SK-N-SH (cell line): Measurements from ENCODE around the gene GFPT2. TPM values are rescaled to one million over a fixed set of nuclear protein-coding genes. Genes with fewer than 3 reads are reported as not detected.
A peak's percentile ranks its signal among the peaks of the same experiment; 100 is the strongest.

Experiments used
- CTCF ChIA-PET: fragments of 300-600, 350-600 bp; formaldehyde crosslinking; extraction: SDS; loops from one replicate; lab custom pipeline; 2021; lab: Yijun Ruan, JAX
- POLR2A ChIA-PET: fragments of 350-600 bp; sonication (Branson Sonifier 250); formaldehyde crosslinking; extraction: SDS; loops from one replicate; lab custom pipeline; 2020; ENCODE audit warnings: antibody characterized with exemption, inconsistent platforms; lab: Yijun Ruan, JAX
- DNase-seq: peaks from one replicate; pipeline ENCODE4 v3.0.0; 2012
- H2AFZ ChIP-seq: fragments of 200-600 bp; sonication (generic); 2 replicates; pipeline ENCODE4 v1.8.1; 2016; ENCODE audit warnings: antibody characterized with exemption, mild to moderate bottlenecking, low read depth
- H3F3A ChIP-seq: fragments of 200-600 bp; sonication (generic); replicated peaks from 2 replicates; pipeline ENCODE3; 2016; ENCODE audit warnings: antibody characterized with exemption, mild to moderate bottlenecking; ENCODE audit not compliant: insufficient read depth
- H3K27ac ChIP-seq, 2 experiments: fragments of 200-500 bp in 1 of 2; fragments of 200-600 bp in 1 of 2; sonication (Bioruptor generic) in 1 of 2; sonication (generic), shearing (Covaris generic) in 1 of 2; 2 replicates each; pipeline versions ENCODE4 v1.5.1 to v1.6.1; 2014 to 2016; ENCODE audit warnings: low read depth in 2 of 2, inconsistent platforms in 1 of 2, low read length in 1 of 2, mild to moderate bottlenecking in 1 of 2, mixed read lengths in 1 of 2
- H3K27me3 ChIP-seq: fragments of 200-600 bp; sonication (generic), shearing (Covaris generic); 2 replicates; pipeline ENCODE4 v1.6.1; 2016; ENCODE audit warnings: mixed run types; ENCODE audit not compliant: insufficient read depth
- H3K36me3 ChIP-seq, 2 experiments: fragments of 200-500 bp in 1 of 2; fragments of 200-600 bp in 1 of 2; sonication (Bioruptor generic) in 1 of 2; sonication (generic) in 1 of 2; replicated peaks in 1 of 2; 2 replicates each; pipeline versions ENCODE3 to v1.5.1; 2014 to 2016; ENCODE audit warnings: low read length in 1 of 2, mild to moderate bottlenecking in 1 of 2; ENCODE audit not compliant: insufficient read depth in 2 of 2, control insufficient read depth in 1 of 2
- H3K4me1 ChIP-seq, 2 experiments: fragments of 200-500 bp in 1 of 2; fragments of 200-600 bp in 1 of 2; sonication (Bioruptor generic) in 1 of 2; sonication (generic), shearing (Covaris generic) in 1 of 2; 2 replicates each; pipeline versions ENCODE4 v1.5.1 to v1.6.1; 2014 to 2016; ENCODE audit warnings: low read depth in 1 of 2, low read length in 1 of 2, mixed run types in 1 of 2; ENCODE audit not compliant: insufficient read depth in 2 of 2, control insufficient read depth in 1 of 2
- H3K4me2 ChIP-seq: fragments of 200-600 bp; sonication (generic), shearing (Covaris generic); 2 replicates; pipeline ENCODE4 v1.6.1; 2017; ENCODE audit warnings: mixed run types
- H3K4me3 ChIP-seq, 2 experiments: fragments of 200-500 bp in 1 of 2; fragments of 200-600 bp in 1 of 2; sonication (Bioruptor generic) in 1 of 2; sonication (generic), shearing (Covaris generic) in 1 of 2; 2 replicates each; pipeline versions ENCODE4 v1.5.1 to v1.8.1; 2014 to 2016; ENCODE audit warnings: low read depth in 2 of 2, inconsistent platforms in 1 of 2, low read length in 1 of 2, mild to moderate bottlenecking in 1 of 2, mixed read lengths in 1 of 2, moderate library complexity in 1 of 2
- H3K79me2 ChIP-seq: fragments of 200-600 bp; sonication (generic); 2 replicates; pipeline ENCODE4 v1.8.1; 2017; ENCODE audit warnings: mild to moderate bottlenecking; ENCODE audit not compliant: insufficient read depth
- H3K9ac ChIP-seq: fragments of 200-600 bp; sonication (generic); 2 replicates; pipeline ENCODE4 v1.6.1; 2017; ENCODE audit warnings: mixed run types
- H3K9me2 ChIP-seq: fragments of 200-600 bp; sonication (generic); 2 replicates; pipeline ENCODE4 v1.6.1; 2017; ENCODE audit warnings: mixed run types
- H3K9me3 ChIP-seq: fragments of 200-600 bp; sonication (generic); 2 replicates; pipeline ENCODE4 v1.6.1; 2017; ENCODE audit warnings: mixed run types, mild to moderate bottlenecking, moderate library complexity
- H4K20me1 ChIP-seq: fragments of 200-600 bp; sonication (generic); 2 replicates; pipeline ENCODE4 v1.6.1; 2017; ENCODE audit warnings: mild to moderate bottlenecking, mixed run types; ENCODE audit not compliant: insufficient read depth
- CHD2 ChIP-seq: fragments of 150-350 bp; IDR thresholded peaks from 2 replicates; pipeline ENCODE4 v1.6.1; 2018; ENCODE audit warnings: low read length; ENCODE audit not compliant: partially characterized antibody
- CTCF ChIP-seq: fragments of 200-600 bp; sonication (generic); IDR thresholded peaks from 2 replicates; pipeline ENCODE4 v1.6.1; 2017; ENCODE audit warnings: antibody characterized with exemption, mild to moderate bottlenecking, moderate library complexity
- ELF1 ChIP-seq: IDR thresholded peaks from 2 replicates; pipeline ENCODE4 v1.4.0; 2012
- FOXM1 ChIP-seq: IDR thresholded peaks from 2 replicates; pipeline ENCODE4 v1.4.0; 2012; ENCODE audit warnings: low read depth, mild to moderate bottlenecking
- GABPA ChIP-seq: IDR thresholded peaks from 2 replicates; pipeline ENCODE4 v1.4.0; 2012; ENCODE audit warnings: low read depth, mild to moderate bottlenecking
- IRF3 ChIP-seq: fragments of 150-350 bp; IDR thresholded peaks from 2 replicates; pipeline ENCODE4 v1.6.1; 2016; ENCODE audit warnings: mild to moderate bottlenecking, low read depth, low read length
- JUND ChIP-seq: IDR thresholded peaks from 2 replicates; pipeline ENCODE4 v1.4.0; 2012
- MAX ChIP-seq: IDR thresholded peaks from 2 replicates; pipeline ENCODE4 v1.4.0; 2012; ENCODE audit warnings: low read depth
- POLR2AphosphoS5 ChIP-seq: IDR thresholded peaks from 2 replicates; pipeline ENCODE4 v1.6.1; 2012; ENCODE audit warnings: low read depth, low read length
- REST ChIP-seq: IDR thresholded peaks from 2 replicates; pipeline ENCODE4 v1.6.1; 2012; ENCODE audit warnings: mild to moderate bottlenecking, low read depth, low read length, moderate library complexity
- RFX5 ChIP-seq: IDR thresholded peaks from 2 replicates; pipeline ENCODE4 v1.6.1; 2012; ENCODE audit warnings: mild to moderate bottlenecking, improper control_type of control experiment, low read length
- SMC3 ChIP-seq: IDR thresholded peaks from 2 replicates; pipeline ENCODE4 v1.6.1; 2012; ENCODE audit warnings: low read depth, low read length, improper control_type of control experiment
- TAF1 ChIP-seq: IDR thresholded peaks from 2 replicates; pipeline ENCODE4 v1.6.1; 2012; ENCODE audit warnings: low read depth, mild to moderate bottlenecking, low read length, moderate library complexity, borderline replicate concordance
- USF2 ChIP-seq: fragments of 150-350 bp; IDR thresholded peaks from 2 replicates; pipeline ENCODE4 v1.6.1; 2017; ENCODE audit warnings: antibody characterized with exemption, low read length, low read depth, borderline replicate concordance
- YY1 ChIP-seq: IDR thresholded peaks from 2 replicates; pipeline ENCODE4 v1.4.0; 2012; ENCODE audit warnings: low read depth, mild to moderate bottlenecking
- ZBTB33 ChIP-seq: IDR thresholded peaks from 2 replicates; pipeline ENCODE4 v1.4.0; 2012; ENCODE audit warnings: low read depth, borderline replicate concordance
- WGBS: methylation state at CpG from one replicate; pipeline ENCODE4 v1.1.6; 2017; ENCODE audit warnings: low lambda C conversion rate; 5-methylcytosine and 5-hydroxymethylcytosine counted together
- polyA plus RNA-seq, 3 experiments: library from polyadenylated mRNA; depleted of rRNA; stranded (reverse); fragments of >200 nt; gene quantifications; 2 replicates each; pipeline ENCODE4 v1.2.3, GENCODE V29; 2012

The GFPT2 gene
- polyA plus RNA-seq, 1 of the 3 experiments (the other 2 are of a cell fraction), result 8.1 TPM

- WGBS, result 79% methylated on average over 5 of the region's 5 CpGs
- TF ChIP-seq ELF1 (no peak), ZBTB33 (no peak), JUND (no peak), GABPA (no peak), IRF3 (no peak), CHD2 (no peak), RFX5 (no peak), REST (no peak), POLR2AphosphoS5 (no peak), USF2 (no peak), YY1 (no peak), CTCF (no peak), MAX (no peak), SMC3 (no peak), TAF1 (no peak), FOXM1 (no peak)
- TF ChIP-seq, all 33 proteins: peak for 0
- Histone ChIP-seq H3K4me1 (peaks cover 2 to 12% of the 10 kb centered on the region in 2 experiments; a peak in 2 of 4 replicates), H3F3A (peaks cover 23% of the 10 kb centered on the region), H4K20me1 (no peaks in the 10 kb centered on the region), H3K27ac (peak overlapping the region in 1 of 2 experiments; percentile 76; a peak in 2 of 4 replicates), H3K36me3 (no peaks in the 10 kb centered on the region), H3K9me3 (no peaks in the 10 kb centered on the region), H3K4me2 (peak overlapping the region; percentile 25), H2AFZ (no peak overlapping the region; the same call in 1 of the 2 replicates), H3K9ac (no peak overlapping the region), H3K27me3 (no peaks in the 10 kb centered on the region), H3K4me3 (no peak overlapping the region), H3K79me2 (no peaks in the 10 kb centered on the region), H3K9me2 (no peaks in the 10 kb centered on the region)
- POLR2A ChIA-PET, result no interaction called here
- CTCF ChIA-PET, result interaction anchor here (1.3 to 11.1 kb wide), 4 partner anchors 15 to 141 kb away, joined by 4 to 171 read pairs (median 45); partner anchors contain the start of gene MAPK9
- DNase-seq, result no peak
Measured at GRCh38 chr5:180330270-180330648, 22.9 kb downstream of the GFPT2 start.
